Stomach (tissue), 4 donors: ENCODE data around the gene GNE.

Experiments used
- CTCF ChIP-seq, 7 experiments: fragments of 450-650 bp in 4 of 7; fragments of 200-600 bp in 3 of 7; sonication (generic) in 3 of 7; IDR thresholded peaks; one replicate each; pipeline ENCODE4 v1.5.1; 2016 to 2019; ENCODE audit warnings: antibody characterized with exemption in 7 of 7, control low read depth in 2 of 7, mild to moderate bottlenecking in 1 of 7
- POLR2AphosphoS5 ChIP-seq, 3 donors: sonication (generic); formaldehyde crosslinking; IDR thresholded peaks; one replicate each; pipeline ENCODE4 v1.6.1; 2016; ENCODE audit warnings: antibody characterized with exemption in 3 of 3

GRCh38 chr9:36166168-36166927 is 91.9 kb downstream of the GNE start:
- peak in 5 of 7 experiments; percentile 81 to 96 (median 88) for TF ChIP-seq CTCF (IDR thresholded peaks at IDR 0.05)
- TF ChIP-seq POLR2AphosphoS5 (IDR thresholded peaks at IDR 0.05), result peak in 1 of 3 donors; percentile 62
